Upper lobe of right lung (tissue), 1 donor: Measurements from ENCODE around the gene ATP2B3. TPM values are rescaled to one million over a fixed set of nuclear protein-coding genes. Genes with fewer than 3 reads are reported as not detected.
A peak's percentile ranks its signal among the peaks of the same experiment; 100 is the strongest.

Experiments
- ATAC-seq: fragments of 200-7000 bp; cut with Tn5 transposase; one replicate; pipeline ENCODE4 v1.9.1; 2020; ENCODE audit warnings: mild to moderate bottlenecking, moderate library complexity
- DNase-seq: peaks from one replicate; pipeline ENCODE4 v3.0.0-alpha.2; 2020
- H3K27ac ChIP-seq: fragments of 200-600 bp; one replicate; pipeline ENCODE4 v1.8.0; 2022
- H3K27me3 ChIP-seq: fragments of 200-600 bp; one replicate; pipeline ENCODE4 v1.8.0; 2022; ENCODE audit warnings: mild to moderate bottlenecking
- H3K36me3 ChIP-seq: fragments of 200-600 bp; one replicate; pipeline ENCODE4 v1.8.0; 2022
- H3K4me1 ChIP-seq: fragments of 200-600 bp; one replicate; pipeline ENCODE4 v1.8.0; 2022
- H3K4me3 ChIP-seq: fragments of 200-600 bp; one replicate; pipeline ENCODE4 v1.8.0; 2022; ENCODE audit warnings: mild to moderate bottlenecking
- H3K9me3 ChIP-seq: fragments of 200-600 bp; one replicate; pipeline ENCODE4 v1.8.0; 2022
- CTCF ChIP-seq: fragments of 200-600 bp; IDR thresholded peaks from one replicate; pipeline ENCODE4 v1.8.0; 2022; ENCODE audit warnings: antibody characterized with exemption
- intact Hi-C: fragments of 100-400 bp; cut with DNase I; formaldehyde crosslinking; loops from one replicate; pipeline ENCODE4 v1.11.0; 2022
- total RNA-seq: library from RNA; stranded (reverse); fragmentation: NEBNext Ultra II Directional; extraction: Animal tissue kit (Norgen Biotek cat#: 25700); gene quantifications from one replicate; pipeline ENCODE4 v1.2.1, GENCODE V29; 2021
- donor health status: DM: no; HTN: yes; CAD: no; lungs with severe emphysema.

ATP2B3 gene
- total RNA-seq, 1 donor from 2014 or later = not detected

GRCh38 chrX:153482376-153483015 is 34.9 kb upstream of the ATP2B3 start:
- intact Hi-C loops = no loop called here
- no peaks in the 10 kb centered on the region for H3K27me3 ChIP-seq
- DNase-seq (no peak), ATAC-seq (no peak)
- no peak overlapping the region for H3K27ac ChIP-seq
- no peak overlapping the region for H3K4me3 ChIP-seq
- H3K36me3 ChIP-seq = no peaks in the 10 kb centered on the region
- no peaks in the 10 kb centered on the region for H3K4me1 ChIP-seq
- H3K9me3 ChIP-seq = no peaks in the 10 kb centered on the region
- TF ChIP-seq CTCF = no peak

- no peaks in the 10 kb centered on the region for H3K27me3 ChIP-seq
- H3K36me3 ChIP-seq = no peaks in the 10 kb centered on the region
- no peak for ATAC-seq
- H3K27ac ChIP-seq = no peak overlapping the region
- intact Hi-C loops = no loop called here
- no peak for TF ChIP-seq CTCF
- H3K9me3 ChIP-seq = no peaks in the 10 kb centered on the region
- no peaks in the 10 kb centered on the region for H3K4me1 ChIP-seq
- H3K4me3 ChIP-seq = no peak overlapping the region
- no peak for DNase-seq
These were observed 31.9 kb upstream of the ATP2B3 start for GRCh38 chrX:153485396-153486080.

- no peaks in the 10 kb centered on the region for H3K36me3 ChIP-seq
- H3K4me3 ChIP-seq = no peak overlapping the region
- no peak for TF ChIP-seq CTCF
- intact Hi-C loops = no loop called here
- no peak for ATAC-seq
- H3K4me1 ChIP-seq = no peaks in the 10 kb centered on the region
- H3K9me3 ChIP-seq = no peaks in the 10 kb centered on the region
- DNase-seq = no peak
- no peak overlapping the region for H3K27ac ChIP-seq
- H3K27me3 ChIP-seq = no peaks in the 10 kb centered on the region
These were observed 31.3 kb upstream of the ATP2B3 start for GRCh38 chrX:153486171-153486570.

GRCh38 chrX:153487590-153488071 is 29.8 kb upstream of the ATP2B3 start:
- TF ChIP-seq CTCF = no peak
- no peak for DNase-seq
- H3K4me1 ChIP-seq = no peaks in the 10 kb centered on the region
- H3K27ac ChIP-seq = peak overlapping the region; percentile 65
- no peak overlapping the region for H3K4me3 ChIP-seq
- no peaks in the 10 kb centered on the region for H3K9me3 ChIP-seq
- no peaks in the 10 kb centered on the region for H3K27me3 ChIP-seq
- intact Hi-C loops = no loop called here
- ATAC-seq = no peak
- no peaks in the 10 kb centered on the region for H3K36me3 ChIP-seq

GRCh38 chrX:153488231-153488914 is 29.1 kb upstream of the ATP2B3 start:
- ATAC-seq = peak; percentile 32
- Histone ChIP-seq H3K4me1 (no peaks in the 10 kb centered on the region), H3K9me3 (no peaks in the 10 kb centered on the region), H3K27me3 (no peaks in the 10 kb centered on the region), H3K36me3 (no peaks in the 10 kb centered on the region), H3K4me3 (no peak overlapping the region), H3K27ac (peak overlapping the region; percentile 65)
- no peak for TF ChIP-seq CTCF
- DNase-seq = no peak
- intact Hi-C loops = no loop called here
